Uterus (tissue), 4 donors: ENCODE measurements around the gene DCHS2. TPM values are rescaled to one million over a fixed set of nuclear protein-coding genes. Genes with fewer than 3 reads are reported as not detected.

ENCODE experiments used
- DNase-seq, 2 donors: peaks; one replicate each; pipeline ENCODE4 v3.0.0-alpha.2; 2019 to 2020
- H3K27ac ChIP-seq, 2 donors: fragments of 200-600 bp; sonication (generic); 1 replicate in 1 of 2; 2 replicates in 1 of 2; pipeline ENCODE4 v1.5.1; 2016 to 2018
- H3K27me3 ChIP-seq, 2 donors: fragments of 200-600 bp; sonication (generic); one replicate each; pipeline ENCODE4 v1.5.1; 2018 to 2019; ENCODE audit warnings: control low read depth in 1 of 2
- H3K36me3 ChIP-seq, 2 donors: fragments of 200-600 bp; sonication (generic); one replicate each; pipeline ENCODE4 v1.5.1; 2019; ENCODE audit warnings: control low read depth in 1 of 2
- H3K4me1 ChIP-seq, 2 donors: fragments of 200-600 bp; sonication (generic); one replicate each; pipeline ENCODE4 v1.5.1; 2018 to 2019; ENCODE audit warnings: control low read depth in 1 of 2
- H3K4me3 ChIP-seq, 2 donors: fragments of 200-600 bp; sonication (generic); 1 replicate in 1 of 2; 2 replicates in 1 of 2; pipeline ENCODE4 v1.5.1; 2018 to 2019; ENCODE audit warnings: mild to moderate bottlenecking in 1 of 2
- H3K9me3 ChIP-seq, 2 donors: fragments of 200-600 bp; sonication (generic); one replicate each; pipeline ENCODE4 v1.5.1; 2019; ENCODE audit warnings: control low read depth in 1 of 2
- POLR2A ChIP-seq, 2 donors: fragments of 450-650 bp; IDR thresholded peaks; one replicate each; pipeline ENCODE4 v1.6.1; 2016; ENCODE audit warnings: antibody characterized with exemption in 2 of 2, mild to moderate bottlenecking in 1 of 2, moderate library complexity in 1 of 2
- intact Hi-C: fragments of 100-400 bp; cut with DNase I; formaldehyde crosslinking; loops from one replicate; pipeline ENCODE4 v1.15.1; 2023; ENCODE audit warnings: low total_unique reads
- total RNA-seq, 4 donors: library from RNA; depleted of rRNA in 3 of 4; stranded (reverse); fragments of >200 nt in 3 of 4; gene quantifications; one replicate each; pipeline versions ENCODE4 v1.1.0 to v1.2.4, GENCODE V29; 2014 to 2023
- TF ChIP-seq, protein P1 (sequence below), 4 experiments: fragments of 200-600 bp in 2 of 4; fragments of 450-650 bp in 2 of 4; sonication (generic) in 2 of 4; IDR thresholded peaks; one replicate each; pipeline ENCODE4 v1.5.1; 2016 to 2019; ENCODE audit warnings: antibody characterized with exemption in 4 of 4, mild to moderate bottlenecking in 2 of 4, moderate library complexity in 1 of 4
- donor health status: DM: yes; HTN: yes; CAD: no.

The DCHS2 gene
- total RNA-seq, 4 donors from 2014 or later, result 10.6 to 51.4 (median 17.5) TPM

GRCh38 chr4:154415313-154415712 is 76.3 kb downstream of the DCHS2 start:
- Histone ChIP-seq H3K4me3 (no peak overlapping the region), H3K27ac (peak overlapping the region; percentile 87 to 91)
- intact Hi-C loops, result no loop called here

GRCh38 chr4:154414796-154415195 is 76.8 kb downstream of the DCHS2 start:
- Histone ChIP-seq H3K4me3 (no peak overlapping the region), H3K36me3 (no peaks in the 10 kb centered on the region), H3K4me1 (peaks cover 0 to 4% of the 10 kb centered on the region in 2 donors), H3K27ac (peak overlapping the region; percentile 27 to 87), H3K27me3 (no peaks in the 10 kb centered on the region), H3K9me3 (no peaks in the 10 kb centered on the region)
- TF ChIP-seq, protein P1, sequence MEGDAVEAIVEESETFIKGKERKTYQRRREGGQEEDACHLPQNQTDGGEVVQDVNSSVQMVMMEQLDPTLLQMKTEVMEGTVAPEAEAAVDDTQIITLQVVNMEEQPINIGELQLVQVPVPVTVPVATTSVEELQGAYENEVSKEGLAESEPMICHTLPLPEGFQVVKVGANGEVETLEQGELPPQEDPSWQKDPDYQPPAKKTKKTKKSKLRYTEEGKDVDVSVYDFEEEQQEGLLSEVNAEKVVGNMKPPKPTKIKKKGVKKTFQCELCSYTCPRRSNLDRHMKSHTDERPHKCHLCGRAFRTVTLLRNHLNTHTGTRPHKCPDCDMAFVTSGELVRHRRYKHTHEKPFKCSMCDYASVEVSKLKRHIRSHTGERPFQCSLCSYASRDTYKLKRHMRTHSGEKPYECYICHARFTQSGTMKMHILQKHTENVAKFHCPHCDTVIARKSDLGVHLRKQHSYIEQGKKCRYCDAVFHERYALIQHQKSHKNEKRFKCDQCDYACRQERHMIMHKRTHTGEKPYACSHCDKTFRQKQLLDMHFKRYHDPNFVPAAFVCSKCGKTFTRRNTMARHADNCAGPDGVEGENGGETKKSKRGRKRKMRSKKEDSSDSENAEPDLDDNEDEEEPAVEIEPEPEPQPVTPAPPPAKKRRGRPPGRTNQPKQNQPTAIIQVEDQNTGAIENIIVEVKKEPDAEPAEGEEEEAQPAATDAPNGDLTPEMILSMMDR (IDR thresholded peaks at IDR 0.05), result no peak
- TF ChIP-seq POLR2A (IDR thresholded peaks at IDR 0.05), result no peak
- DNase-seq, result peak in 1 of 2 donors; percentile 30
- intact Hi-C loops, result no loop called here

More at GRCh38 chr4:154415313-154415712, 76.3 kb downstream of the DCHS2 start:
- no peak for DNase-seq
- Histone ChIP-seq H3K9me3 (no peaks in the 10 kb centered on the region), H3K4me1 (peaks cover 0 to 4% of the 10 kb centered on the region in 2 donors), H3K36me3 (no peaks in the 10 kb centered on the region), H3K27me3 (no peaks in the 10 kb centered on the region)
- TF ChIP-seq, protein P1 (IDR thresholded peaks at IDR 0.05), result no peak
- no peak for TF ChIP-seq POLR2A (IDR thresholded peaks at IDR 0.05)

DNA sequence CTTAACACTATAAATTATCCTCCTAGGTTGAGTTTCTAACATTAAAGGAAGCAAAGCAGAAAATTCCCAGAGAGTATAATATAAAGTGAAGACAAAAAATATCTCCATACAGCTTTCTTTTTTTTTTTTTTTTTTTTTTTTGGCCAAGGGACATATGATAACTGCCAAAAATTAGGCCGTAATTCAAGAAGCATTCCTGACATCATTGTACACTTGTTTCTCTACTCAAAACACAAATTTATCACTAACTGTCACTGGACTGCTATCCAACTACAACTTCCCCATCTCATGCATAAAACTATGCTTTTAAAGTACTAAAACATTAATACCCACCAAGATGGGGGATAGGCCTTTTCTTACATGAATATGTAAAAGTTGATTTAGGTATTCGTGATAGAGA is 77.2 kb downstream of the DCHS2 start:
- Histone ChIP-seq H3K9me3 (no peaks in the 10 kb centered on the region), H3K4me3 (no peak overlapping the region), H3K27ac (peak overlapping the region; percentile 27 to 87), H3K4me1 (peaks cover 0 to 4% of the 10 kb centered on the region in 2 donors), H3K27me3 (no peaks in the 10 kb centered on the region), H3K36me3 (no peaks in the 10 kb centered on the region)
- intact Hi-C loops, result no loop called here
- no peak for DNase-seq
- TF ChIP-seq, protein P1 (IDR thresholded peaks at IDR 0.05), result no peak
- no peak for TF ChIP-seq POLR2A (IDR thresholded peaks at IDR 0.05)

DNA sequence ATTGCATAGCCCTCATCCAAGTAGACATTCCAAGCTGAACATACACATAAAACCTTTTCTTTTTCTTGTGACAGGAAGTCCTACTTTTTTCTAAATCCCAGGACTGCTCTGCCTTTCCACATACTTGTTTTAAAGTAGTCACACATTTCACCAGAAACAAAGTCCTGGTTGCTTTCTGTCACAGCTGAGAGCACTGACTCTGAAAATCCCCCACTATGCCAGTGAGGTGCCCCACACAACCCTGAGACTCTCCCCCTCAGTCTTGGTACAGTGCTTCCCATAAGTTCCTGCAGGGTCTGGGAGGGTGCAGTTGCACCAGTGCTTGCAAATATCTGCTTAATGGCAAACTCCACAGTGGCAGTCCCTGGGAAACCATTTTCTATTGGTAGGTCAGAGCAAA is 84.2 kb downstream of the DCHS2 start:
- peaks cover 0 to 11% of the 10 kb centered on the region in 2 donors for H3K9me3 ChIP-seq
- intact Hi-C loops, result no loop called here
- H3K36me3 ChIP-seq, result no peaks in the 10 kb centered on the region
- H3K4me3 ChIP-seq, result no peak overlapping the region
- no peak overlapping the region for H3K27ac ChIP-seq
- no peaks in the 10 kb centered on the region for H3K4me1 ChIP-seq
- no peaks in the 10 kb centered on the region for H3K27me3 ChIP-seq
- DNase-seq, result no peak
- TF ChIP-seq POLR2A (IDR thresholded peaks at IDR 0.05), result no peak
- TF ChIP-seq, protein P1 (IDR thresholded peaks at IDR 0.05), result no peak

DNA sequence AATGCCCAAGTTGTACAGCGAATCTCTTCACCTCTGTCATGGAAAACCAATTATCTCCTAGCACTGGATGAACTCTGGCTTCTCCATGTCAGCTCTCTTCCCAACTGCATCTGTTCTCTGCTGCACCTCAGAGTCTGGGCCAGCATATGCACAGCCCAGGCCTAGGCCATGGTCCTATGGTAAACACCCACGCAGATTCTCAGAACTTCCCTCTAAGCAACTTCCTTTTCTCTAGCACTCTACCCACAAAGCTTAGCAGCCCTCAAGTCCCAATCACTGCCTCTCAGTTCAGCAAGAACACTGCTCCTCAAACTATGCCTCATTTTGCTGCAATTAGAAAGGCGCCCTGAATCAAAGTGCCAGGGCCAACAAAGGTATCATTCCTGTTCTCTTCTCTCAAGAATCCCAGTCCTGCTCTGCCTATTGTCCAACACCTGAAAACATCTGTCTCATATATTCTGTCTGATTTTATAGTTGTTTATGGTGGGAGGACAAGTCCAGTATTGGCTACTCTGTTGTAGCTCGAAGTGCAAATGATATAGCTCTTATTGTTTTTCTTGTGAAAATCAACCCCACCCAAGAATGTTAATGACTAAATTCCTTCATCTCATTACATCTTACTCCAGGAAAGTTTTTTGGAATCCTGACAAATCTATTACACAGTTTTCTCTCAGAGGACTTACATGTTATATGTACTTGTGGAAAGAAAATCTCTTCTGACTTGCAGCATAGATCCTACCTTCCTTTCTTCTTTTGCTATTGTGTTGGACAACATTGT is 85.4 kb downstream of the DCHS2 start:
- Histone ChIP-seq H3K4me1 (no peaks in the 10 kb centered on the region), H3K9me3 (peaks cover 0 to 11% of the 10 kb centered on the region in 2 donors), H3K27ac (no peak overlapping the region), H3K4me3 (no peak overlapping the region), H3K27me3 (no peaks in the 10 kb centered on the region), H3K36me3 (no peaks in the 10 kb centered on the region)
- DNase-seq, result no peak
- intact Hi-C loops, result no loop called here
- no peak for TF ChIP-seq POLR2A (IDR thresholded peaks at IDR 0.05)
- TF ChIP-seq, protein P1 (IDR thresholded peaks at IDR 0.05), result no peak
